Muscle layer of colon (tissue), 2 donors: ENCODE data around the gene LCMT1.
"Not testable (repeated sequence)": the region's sequence is repeated elsewhere in the genome, so short reads cannot be mapped to it uniquely, and the experiment has no call there.

Source experiments
- H3K27ac ChIP-seq: one replicate; pipeline ENCODE4 v1.7.0; 2013; ENCODE audit warnings: low read depth, mild to moderate bottlenecking, low read length, moderate library complexity
- H3K27me3 ChIP-seq, 2 donors: one replicate each; pipeline ENCODE4 v1.7.0; 2013; ENCODE audit warnings: low read length in 2 of 2, mild to moderate bottlenecking in 2 of 2; ENCODE audit not compliant: insufficient read depth in 2 of 2, control insufficient read depth in 1 of 2
- H3K36me3 ChIP-seq: one replicate; pipeline ENCODE4 v1.7.0; 2013; ENCODE audit warnings: mild to moderate bottlenecking, low read length; ENCODE audit not compliant: insufficient read depth
- H3K4me1 ChIP-seq: one replicate; pipeline ENCODE4 v1.7.0; 2013; ENCODE audit warnings: mild to moderate bottlenecking, low read length; ENCODE audit not compliant: insufficient read depth
- H3K4me3 ChIP-seq, 2 donors: one replicate each; pipeline ENCODE4 v1.7.0; 2013; ENCODE audit warnings: low read length in 2 of 2, low read depth in 1 of 2, mild to moderate bottlenecking in 1 of 2, moderate library complexity in 1 of 2
- H3K9ac ChIP-seq: one replicate; pipeline ENCODE4 v1.7.0; 2013; ENCODE audit warnings: low read length
- H3K9me3 ChIP-seq: one replicate; pipeline ENCODE4 v1.7.0; 2013; ENCODE audit warnings: mild to moderate bottlenecking, low read length
- donor health status: abdominal sarcoma.
- donor health status: Adenocarcinoma of cecum.

The LCMT1 gene

DNA sequence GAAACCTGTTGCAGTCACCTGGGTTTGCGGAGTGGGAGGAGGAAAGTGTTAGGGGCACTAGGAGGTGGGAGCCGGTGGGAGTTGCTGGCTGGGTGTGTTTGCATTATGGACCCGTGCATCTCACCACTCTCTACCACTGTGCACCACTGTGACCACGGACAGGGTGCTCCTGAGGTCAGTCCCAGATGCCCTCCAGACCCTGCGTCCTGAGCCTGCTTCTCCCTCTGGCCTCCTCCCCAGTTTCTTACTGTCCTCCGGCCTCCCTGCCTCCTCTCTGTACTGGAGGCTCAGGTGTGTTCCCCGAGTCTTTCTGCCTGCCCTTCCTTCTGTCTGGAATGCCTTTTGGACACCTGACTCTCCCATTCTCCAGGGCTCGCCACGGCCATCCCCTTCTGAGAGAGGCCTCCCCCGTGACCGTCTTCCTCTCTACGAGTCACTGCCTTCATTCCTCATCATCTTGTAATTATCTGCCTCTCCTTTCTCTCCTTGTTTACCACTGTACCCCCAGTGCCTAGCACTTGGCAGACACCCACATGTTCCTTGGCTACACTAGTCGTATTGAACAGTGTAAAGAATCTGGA, 14.6 kb downstream of the LCMT1 start:
- H3K4me3 ChIP-seq, H3K9me3 ChIP-seq, H3K27ac ChIP-seq, H3K9ac ChIP-seq, H3K4me1 ChIP-seq, H3K27me3 ChIP-seq: not testable (repeated sequence)
- H3K36me3 ChIP-seq, result peaks cover 24% of the 10 kb centered on the region

DNA sequence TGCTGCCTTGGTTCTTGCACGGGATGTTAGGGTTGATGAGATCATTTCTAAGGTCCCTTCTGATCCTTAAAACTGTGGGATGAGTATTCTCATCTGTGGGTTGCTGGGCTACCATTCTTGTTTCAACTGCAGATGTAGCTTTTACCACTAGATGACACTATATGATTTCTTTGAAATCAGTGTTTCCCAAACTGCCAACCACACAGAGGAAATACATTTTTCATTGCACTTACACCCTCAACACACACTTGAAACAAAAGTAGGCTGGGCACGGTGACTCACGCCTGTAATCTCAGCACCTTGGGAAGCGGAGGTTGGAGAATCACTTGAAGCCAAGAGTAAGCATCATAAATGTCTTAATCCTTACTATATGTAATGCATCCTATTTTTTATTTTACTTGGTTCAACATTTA, 15.3 kb downstream of the LCMT1 start:
- Histone ChIP-seq H3K9me3 (no peaks in the 10 kb centered on the region), H3K27me3 (no peaks in the 10 kb centered on the region), H3K27ac (no peak overlapping the region), H3K4me1 (no peaks in the 10 kb centered on the region), H3K9ac (no peak overlapping the region), H3K36me3 (peaks cover 30% of the 10 kb centered on the region), H3K4me3 (no peak overlapping the region)

DNA sequence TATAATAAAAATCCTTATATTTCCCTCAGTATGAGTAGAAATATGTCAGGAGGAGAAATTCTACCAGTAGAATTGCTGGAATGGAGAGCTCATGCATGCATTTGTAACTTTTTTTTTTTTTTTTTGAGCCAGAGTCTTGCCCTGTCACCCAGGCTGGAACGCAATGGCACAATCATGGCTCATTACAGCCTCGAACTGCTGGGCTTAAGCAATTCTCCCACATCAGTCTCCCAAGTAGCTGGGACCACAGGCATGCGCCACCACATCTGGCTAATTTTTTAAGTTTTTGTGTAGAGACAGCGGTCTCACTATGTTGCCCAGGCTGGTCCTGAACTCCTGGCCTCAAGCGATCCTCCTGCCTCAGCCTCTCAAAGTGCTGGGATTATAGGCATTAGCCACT, 21.2 kb downstream of the LCMT1 start:
- peaks cover 60% of the 10 kb centered on the region for H3K36me3 ChIP-seq
- not testable (repeated sequence) for H3K4me3 ChIP-seq, H3K9me3 ChIP-seq, H3K27ac ChIP-seq, H3K4me1 ChIP-seq, H3K27me3 ChIP-seq, H3K9ac ChIP-seq

GRCh38 chr16:25134166-25134700, 22.7 kb downstream of the LCMT1 start:
- no peak overlapping the region for H3K4me3 ChIP-seq
- peaks cover 56% of the 10 kb centered on the region for H3K36me3 ChIP-seq
- H3K9ac ChIP-seq, result no peak overlapping the region
- H3K4me1 ChIP-seq, result no peaks in the 10 kb centered on the region
- no peaks in the 10 kb centered on the region for H3K9me3 ChIP-seq
- no peaks in the 10 kb centered on the region for H3K27me3 ChIP-seq
- no peak overlapping the region for H3K27ac ChIP-seq

- Histone ChIP-seq H3K9ac (no peak overlapping the region), H3K4me1 (no peaks in the 10 kb centered on the region), H3K9me3 (no peaks in the 10 kb centered on the region), H3K27me3 (no peaks in the 10 kb centered on the region), H3K27ac (no peak overlapping the region), H3K36me3 (peaks cover 49% of the 10 kb centered on the region), H3K4me3 (no peak overlapping the region)
These were observed 23.8 kb downstream of the LCMT1 start for GRCh38 chr16:25135254-25135878.

DNA sequence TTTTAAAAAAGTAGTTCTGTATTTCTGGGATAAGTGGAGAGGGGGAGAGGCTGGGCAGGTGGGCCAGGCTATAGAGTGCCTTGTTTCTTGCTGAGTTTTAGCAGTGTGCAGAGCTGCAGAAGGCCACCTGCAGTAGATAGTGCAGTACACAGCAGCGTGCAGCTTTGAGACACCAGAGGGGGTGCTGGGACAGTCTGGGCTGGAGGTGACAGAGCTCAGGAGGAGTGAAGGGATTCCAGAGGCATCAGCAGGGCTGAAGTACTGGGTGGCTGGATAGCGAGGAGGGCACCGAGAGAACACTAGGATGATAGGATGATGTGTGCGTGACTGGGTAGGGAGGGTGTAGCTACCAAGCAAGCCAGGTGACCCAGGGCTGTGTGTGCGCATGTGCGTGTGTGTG, 26.6 kb downstream of the LCMT1 start:
- no peak overlapping the region for H3K9ac ChIP-seq
- H3K4me3 ChIP-seq, result no peak overlapping the region
- H3K9me3 ChIP-seq, result no peaks in the 10 kb centered on the region
- peaks cover 35% of the 10 kb centered on the region for H3K36me3 ChIP-seq
- H3K27ac ChIP-seq, result no peak overlapping the region
- no peaks in the 10 kb centered on the region for H3K27me3 ChIP-seq
- peaks cover 15% of the 10 kb centered on the region for H3K4me1 ChIP-seq

DNA sequence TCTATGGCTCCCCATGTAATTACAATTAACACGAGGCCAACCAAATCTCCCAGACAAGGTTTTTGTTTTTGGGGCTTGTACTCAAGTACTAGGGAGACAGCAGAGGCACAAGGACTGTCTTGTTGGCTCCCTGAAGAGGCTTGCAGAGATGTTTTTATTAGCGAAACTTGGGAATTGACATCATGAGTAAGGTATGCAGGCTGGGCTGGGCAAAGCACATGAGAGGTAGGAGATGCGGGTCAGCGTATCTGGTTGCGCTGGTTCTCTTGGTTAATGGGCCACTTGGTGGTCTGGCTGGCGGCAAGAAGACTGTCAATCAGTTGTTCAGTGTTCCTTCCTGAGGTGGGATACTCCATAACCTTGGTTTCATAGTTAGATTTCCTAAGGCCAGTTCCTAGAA, 28.9 kb downstream of the LCMT1 start:
- H3K9me3 ChIP-seq, result no peaks in the 10 kb centered on the region
- H3K4me3 ChIP-seq, result no peak overlapping the region
- H3K9ac ChIP-seq, result no peak overlapping the region
- H3K27ac ChIP-seq, result no peak overlapping the region
- peaks cover 15% of the 10 kb centered on the region for H3K4me1 ChIP-seq
- peaks cover 42% of the 10 kb centered on the region for H3K36me3 ChIP-seq
- H3K27me3 ChIP-seq, result no peaks in the 10 kb centered on the region

DNA sequence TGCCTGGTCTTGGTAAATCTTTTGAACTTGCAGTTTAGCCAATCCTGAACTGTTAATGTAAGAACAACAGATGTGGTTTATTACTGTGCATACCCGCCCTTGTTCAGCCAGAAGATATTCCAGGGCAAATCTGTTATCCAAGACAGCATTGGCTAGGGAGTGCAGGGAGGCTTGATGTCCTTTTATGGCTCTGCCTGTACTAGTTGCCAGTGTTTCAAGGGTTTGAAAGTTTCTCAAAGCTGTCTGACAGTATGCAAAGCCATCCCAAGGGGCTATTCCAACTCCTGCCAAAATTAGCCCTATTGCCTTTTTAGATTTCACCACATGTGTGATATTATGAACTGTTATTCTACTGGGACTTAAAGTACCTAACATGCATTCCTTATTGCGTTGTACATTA, 30.1 kb downstream of the LCMT1 start:
- Histone ChIP-seq H3K36me3 (peaks cover 47% of the 10 kb centered on the region), H3K4me1 (peaks cover 15% of the 10 kb centered on the region), H3K27ac (peak overlapping the region; percentile 55), H3K4me3 (no peak overlapping the region), H3K9me3 (no peaks in the 10 kb centered on the region), H3K27me3 (no peaks in the 10 kb centered on the region), H3K9ac (no peak overlapping the region)

GRCh38 chr16:25143928-25144327, 32.4 kb downstream of the LCMT1 start:
- Histone ChIP-seq H3K4me1 (peaks cover 15% of the 10 kb centered on the region), H3K4me3 (no peak overlapping the region), H3K27me3 (no peaks in the 10 kb centered on the region), H3K9me3 (no peaks in the 10 kb centered on the region), H3K27ac (no peak overlapping the region), H3K9ac (no peak overlapping the region), H3K36me3 (peaks cover 41% of the 10 kb centered on the region)

GRCh38 chr16:25148568-25149215, 37.1 kb downstream of the LCMT1 start:
- H3K9me3 ChIP-seq, result no peaks in the 10 kb centered on the region
- H3K27me3 ChIP-seq, result no peaks in the 10 kb centered on the region
- no peak overlapping the region for H3K9ac ChIP-seq
- peaks cover 38% of the 10 kb centered on the region for H3K36me3 ChIP-seq
- H3K27ac ChIP-seq, result no peak overlapping the region
- no peaks in the 10 kb centered on the region for H3K4me1 ChIP-seq
- H3K4me3 ChIP-seq, result no peak overlapping the region

- Histone ChIP-seq H3K27me3 (no peaks in the 10 kb centered on the region), H3K9ac (no peak overlapping the region), H3K4me3 (no peak overlapping the region), H3K4me1 (no peaks in the 10 kb centered on the region), H3K36me3 (peaks cover 22% of the 10 kb centered on the region), H3K27ac (no peak overlapping the region), H3K9me3 (no peaks in the 10 kb centered on the region)
These were observed 40.5 kb downstream of the LCMT1 start for GRCh38 chr16:25151996-25152395.
